Measurements from ENCODE around the gene NPR1.
A peak's percentile ranks its signal among the peaks of the same experiment; 100 is the strongest.
"Not testable (repeated sequence)": the region's sequence is repeated elsewhere in the genome, so short reads cannot be mapped to it uniquely, and the experiment has no call there.

Gene NPR1

GRCh38 chr1:153684892-153685291, 6.4 kb downstream of the NPR1 start:
- DNase-seq = no peak

DNA sequence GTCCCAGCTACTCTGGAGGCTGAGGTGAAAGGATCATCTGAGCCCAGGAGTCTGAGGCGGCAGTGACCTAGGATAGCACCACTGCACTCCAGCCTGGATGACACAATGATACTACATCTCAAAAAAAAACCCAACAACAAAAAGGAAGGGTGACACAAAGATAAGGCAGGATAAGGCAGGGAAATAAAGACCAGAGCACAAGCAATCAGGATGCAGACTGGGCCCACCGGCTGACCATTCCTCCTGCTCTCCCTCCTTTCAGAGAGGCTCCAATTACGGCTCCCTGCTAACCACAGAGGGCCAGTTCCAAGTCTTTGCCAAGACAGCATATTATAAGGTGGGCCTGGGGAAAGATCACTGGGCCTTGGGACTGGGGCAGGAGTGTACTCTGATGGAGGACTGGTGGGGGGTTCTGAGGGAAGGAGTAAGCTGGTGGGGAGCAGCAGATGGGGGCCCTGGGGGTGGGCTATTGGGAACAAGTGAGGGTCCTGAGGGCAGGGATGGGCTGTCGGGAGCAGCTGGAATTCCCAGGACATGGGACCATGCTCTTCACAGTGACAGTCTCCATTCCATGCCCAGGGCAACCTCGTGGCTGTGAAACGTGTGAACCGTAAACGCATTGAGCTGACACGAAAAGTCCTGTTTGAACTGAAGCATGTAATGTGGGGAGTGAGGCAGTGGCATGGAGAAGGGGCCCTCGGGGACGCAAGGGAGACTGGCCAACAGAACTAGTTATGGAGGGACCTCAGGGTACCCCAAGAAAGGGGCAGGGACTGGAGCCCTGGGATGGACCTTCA, 7.3 kb downstream of the NPR1 start:
- no peak for DNase-seq

DNA sequence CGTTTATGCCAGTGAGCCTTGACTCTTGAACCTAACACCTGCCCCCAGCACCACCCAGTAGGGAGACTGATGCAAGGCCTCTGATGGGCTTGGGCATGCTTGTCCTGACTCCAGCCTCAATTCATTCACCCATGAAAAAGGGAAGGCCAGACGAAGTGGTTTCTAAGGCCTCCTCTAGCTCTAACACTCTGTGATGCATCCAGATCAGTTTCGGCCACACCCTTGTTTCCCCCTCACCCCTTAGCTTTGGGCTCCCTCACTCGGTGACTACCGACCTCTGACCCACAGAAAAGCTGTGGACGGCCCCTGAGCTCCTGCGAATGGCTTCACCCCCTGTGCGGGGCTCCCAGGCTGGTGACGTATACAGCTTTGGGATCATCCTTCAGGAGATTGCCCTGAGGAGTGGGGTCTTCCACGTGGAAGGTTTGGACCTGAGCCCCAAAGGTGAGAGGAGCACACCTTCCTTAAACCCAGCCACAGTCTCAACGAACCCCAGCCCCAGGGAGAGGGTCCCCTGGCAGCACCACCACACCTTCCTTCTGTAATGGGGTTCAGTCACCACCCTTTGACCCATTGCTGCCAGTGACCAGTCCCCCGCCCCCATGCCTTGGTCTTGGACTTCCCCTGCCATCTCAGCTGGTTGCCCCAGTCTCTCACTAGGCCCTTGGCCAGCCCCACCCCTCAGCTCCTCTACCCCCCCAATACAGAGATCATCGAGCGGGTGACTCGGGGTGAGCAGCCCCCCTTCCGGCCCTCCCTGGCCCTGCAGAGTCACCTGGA, 9.0 kb downstream of the NPR1 start:
- no peak for DNase-seq

DNA sequence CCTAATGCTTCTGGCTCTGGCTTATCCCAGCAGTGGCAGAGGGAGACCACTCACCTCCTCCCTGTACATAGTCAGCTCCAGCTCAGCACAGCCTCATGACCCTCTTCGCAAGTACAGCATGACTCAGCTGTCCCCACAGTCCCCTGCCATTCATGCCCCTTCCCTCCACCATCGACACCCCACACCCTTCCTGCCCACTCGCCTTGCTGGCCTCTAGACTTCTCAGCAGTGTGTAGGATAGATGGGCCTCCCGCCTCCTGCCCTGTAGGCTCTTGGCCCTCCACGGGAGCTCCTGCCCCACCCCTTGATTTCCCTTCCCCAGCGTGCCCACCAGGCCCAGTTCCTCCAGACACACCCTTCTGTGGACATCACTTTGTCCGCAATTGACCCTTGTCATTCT, 9.8 kb downstream of the NPR1 start:
- DNase-seq = no peak

DNA sequence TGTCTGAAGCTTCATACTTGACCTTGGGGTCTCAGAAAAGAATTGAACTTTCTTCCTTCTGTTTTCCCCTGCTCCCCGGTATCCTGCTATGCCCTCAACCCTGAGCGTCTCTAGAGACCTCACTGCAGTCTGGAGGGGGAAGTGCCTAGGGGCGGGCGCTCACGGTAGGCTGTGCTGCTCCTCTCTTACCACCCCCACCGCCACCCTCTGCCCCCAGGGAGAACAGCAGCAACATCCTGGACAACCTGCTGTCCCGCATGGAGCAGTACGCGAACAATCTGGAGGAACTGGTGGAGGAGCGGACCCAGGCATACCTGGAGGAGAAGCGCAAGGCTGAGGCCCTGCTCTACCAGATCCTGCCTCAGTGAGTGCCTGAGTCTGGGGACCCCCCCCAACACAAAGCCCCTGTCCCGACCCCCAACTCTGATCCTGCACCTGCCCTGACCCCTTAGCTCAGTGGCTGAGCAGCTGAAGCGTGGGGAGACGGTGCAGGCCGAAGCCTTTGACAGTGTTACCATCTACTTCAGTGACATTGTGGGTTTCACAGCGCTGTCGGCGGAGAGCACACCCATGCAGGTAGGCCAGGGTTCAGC, 10.3 kb downstream of the NPR1 start:
- DNase-seq = no peak

DNA sequence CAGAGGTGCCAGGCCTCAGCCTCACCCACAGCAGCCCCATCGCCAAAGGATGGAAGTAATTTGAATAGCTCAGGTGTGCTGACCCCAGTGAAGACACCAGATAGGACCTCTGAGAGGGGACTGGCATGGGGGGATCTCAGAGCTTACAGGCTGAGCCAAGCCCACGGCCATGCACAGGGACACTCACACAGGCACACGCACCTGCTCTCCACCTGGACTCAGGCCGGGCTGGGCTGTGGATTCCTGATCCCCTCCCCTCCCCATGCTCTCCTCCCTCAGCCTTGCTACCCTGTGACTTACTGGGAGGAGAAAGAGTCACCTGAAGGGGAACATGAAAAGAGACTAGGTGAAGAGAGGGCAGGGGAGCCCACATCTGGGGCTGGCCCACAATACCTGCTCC, 15.0 kb downstream of the NPR1 start:
- no peak for DNase-seq

- DNase-seq = no peak
Measured at GRCh38 chr1:153696741-153697140, 18.3 kb downstream of the NPR1 start.

DNA sequence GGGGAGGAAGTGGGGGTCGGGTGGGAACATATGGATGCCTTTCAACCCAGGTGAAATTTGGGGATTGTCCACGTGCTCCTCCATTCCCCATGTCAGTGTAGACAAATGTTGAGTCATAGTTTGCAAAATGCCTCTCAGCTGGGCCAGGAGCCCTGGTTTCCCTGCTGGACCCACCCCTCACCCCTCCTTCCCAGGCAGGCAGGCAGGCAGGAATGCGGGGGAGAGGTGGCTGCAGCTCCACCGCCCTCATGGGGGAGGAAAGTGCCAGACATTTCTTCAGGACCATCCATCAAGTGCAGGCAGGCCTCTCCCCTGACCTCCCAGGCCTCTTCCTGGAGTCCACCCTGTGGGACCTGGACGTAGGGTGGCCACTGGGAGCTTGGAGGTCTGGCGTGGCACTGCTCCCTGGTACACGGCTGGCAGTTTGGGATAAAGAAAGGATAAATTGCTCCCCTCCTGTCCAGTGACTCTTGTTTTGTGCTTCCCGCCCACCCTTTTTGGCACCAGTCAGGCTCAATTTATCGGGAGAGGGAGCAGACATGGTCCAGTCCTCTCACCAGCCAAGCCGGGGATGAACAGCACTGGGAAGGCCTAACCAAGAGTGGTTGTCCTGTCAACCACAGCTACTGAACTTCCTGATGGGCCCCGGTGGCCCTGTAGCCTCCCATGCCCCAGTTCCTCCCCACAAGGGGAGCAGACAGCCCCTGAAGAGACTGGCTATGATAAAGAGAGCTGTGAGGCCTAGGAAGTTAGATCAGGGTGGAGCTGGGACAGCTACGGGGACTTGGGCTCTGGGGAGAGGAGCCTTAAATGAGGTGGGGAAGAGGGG, 18.9 kb downstream of the NPR1 start:
- no peak for DNase-seq

DNA sequence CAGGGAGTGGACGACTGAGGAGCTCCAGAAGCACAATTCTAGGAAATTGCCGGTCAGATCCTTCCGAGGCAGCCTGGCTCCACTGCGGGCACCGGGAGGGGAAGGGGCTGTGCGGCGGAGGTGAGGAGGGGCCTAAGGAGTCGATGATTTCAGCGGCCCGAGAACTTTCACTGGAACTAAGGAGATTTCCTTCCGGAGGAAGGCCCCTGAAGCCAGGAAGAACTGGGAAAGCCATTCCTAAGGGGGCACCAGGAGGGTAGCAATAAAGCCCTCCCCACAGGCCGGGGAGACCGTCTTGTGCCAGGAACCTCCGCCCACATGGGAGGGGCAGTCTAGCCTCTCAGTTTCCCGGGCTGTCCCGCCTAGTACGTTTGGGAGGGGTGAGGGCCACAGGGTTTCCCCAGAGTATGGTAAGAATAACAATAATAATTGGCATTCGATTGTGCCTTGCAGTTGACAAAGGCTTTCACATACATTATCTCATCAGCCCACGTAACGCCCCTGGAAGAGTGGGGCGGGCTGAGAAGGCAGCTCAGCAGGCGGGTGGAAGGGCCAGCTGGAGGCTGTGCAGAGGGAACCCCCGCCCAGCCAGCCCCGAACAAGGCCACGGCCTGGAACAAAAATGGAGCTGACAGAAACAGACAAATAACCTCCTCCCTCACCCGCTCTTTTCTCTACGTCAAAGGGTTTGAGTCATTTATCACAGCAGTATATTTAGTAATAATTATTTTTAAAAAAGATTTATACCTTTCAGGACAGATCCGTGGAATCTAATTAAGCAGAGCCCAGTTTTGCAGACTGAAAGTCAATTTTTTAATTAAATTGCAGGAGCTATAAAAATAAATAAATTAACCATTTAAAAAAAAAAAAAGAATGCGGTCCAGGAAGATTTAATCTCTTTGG, 19.8 kb downstream of the NPR1 start:
- no peak for DNase-seq

GRCh38 chr1:153698923-153699714, 20.6 kb downstream of the NPR1 start:
- no peak for DNase-seq

GRCh38 chr1:153699768-153700167, 21.3 kb downstream of the NPR1 start:
- no peak for DNase-seq

DNA sequence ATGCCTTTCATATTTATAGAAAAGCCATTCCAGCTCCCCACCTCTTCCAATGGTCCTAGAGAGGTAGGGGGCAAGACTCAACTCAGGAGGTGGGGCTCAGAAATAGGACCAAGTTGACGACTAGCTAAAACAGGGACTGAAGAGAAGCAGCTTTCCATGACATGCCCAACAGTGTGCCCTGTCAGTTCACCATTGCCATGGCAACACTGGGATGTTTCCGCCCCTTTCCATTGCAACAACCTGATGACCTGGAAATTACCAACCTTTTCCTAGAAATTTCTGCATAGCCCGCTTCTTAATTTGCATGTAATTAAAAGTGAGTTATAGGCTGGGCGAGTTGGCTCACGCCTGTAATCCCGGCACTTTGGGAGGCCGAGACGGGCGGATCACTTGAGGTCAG, 27.0 kb downstream of the NPR1 start:
- no peak for DNase-seq

GRCh38 chr1:153711026-153711425, 32.5 kb downstream of the NPR1 start:
- DNase-seq = no peak

- not testable (repeated sequence) for DNase-seq
Measured at GRCh38 chr1:153716211-153716610, 37.7 kb downstream of the NPR1 start.

GRCh38 chr1:153717330-153717729, 38.8 kb downstream of the NPR1 start:
- DNase-seq = no peak

- DNase-seq = no peak
Measured at GRCh38 chr1:153723687-153724086, 45.2 kb downstream of the NPR1 start.

DNA sequence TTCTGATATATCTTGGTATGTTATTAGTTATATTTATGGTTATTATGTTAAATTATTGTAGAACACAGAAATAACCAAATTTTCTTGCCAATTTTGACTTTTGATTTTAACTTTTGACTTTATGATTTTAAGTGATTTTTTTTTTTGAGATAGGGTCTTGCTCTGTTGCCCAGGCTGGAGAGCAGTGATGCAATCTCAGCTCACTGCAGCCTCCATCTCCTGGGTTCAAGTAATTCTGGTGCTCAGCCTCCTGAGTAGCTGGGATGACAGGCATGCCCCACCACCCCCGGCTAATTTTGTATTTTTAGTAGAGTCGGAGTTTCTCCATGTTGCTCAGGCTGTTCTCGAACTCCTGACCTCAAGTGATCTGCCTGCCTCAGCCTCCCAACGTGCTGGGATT, 46.1 kb downstream of the NPR1 start:
- not testable (repeated sequence) for DNase-seq

DNA sequence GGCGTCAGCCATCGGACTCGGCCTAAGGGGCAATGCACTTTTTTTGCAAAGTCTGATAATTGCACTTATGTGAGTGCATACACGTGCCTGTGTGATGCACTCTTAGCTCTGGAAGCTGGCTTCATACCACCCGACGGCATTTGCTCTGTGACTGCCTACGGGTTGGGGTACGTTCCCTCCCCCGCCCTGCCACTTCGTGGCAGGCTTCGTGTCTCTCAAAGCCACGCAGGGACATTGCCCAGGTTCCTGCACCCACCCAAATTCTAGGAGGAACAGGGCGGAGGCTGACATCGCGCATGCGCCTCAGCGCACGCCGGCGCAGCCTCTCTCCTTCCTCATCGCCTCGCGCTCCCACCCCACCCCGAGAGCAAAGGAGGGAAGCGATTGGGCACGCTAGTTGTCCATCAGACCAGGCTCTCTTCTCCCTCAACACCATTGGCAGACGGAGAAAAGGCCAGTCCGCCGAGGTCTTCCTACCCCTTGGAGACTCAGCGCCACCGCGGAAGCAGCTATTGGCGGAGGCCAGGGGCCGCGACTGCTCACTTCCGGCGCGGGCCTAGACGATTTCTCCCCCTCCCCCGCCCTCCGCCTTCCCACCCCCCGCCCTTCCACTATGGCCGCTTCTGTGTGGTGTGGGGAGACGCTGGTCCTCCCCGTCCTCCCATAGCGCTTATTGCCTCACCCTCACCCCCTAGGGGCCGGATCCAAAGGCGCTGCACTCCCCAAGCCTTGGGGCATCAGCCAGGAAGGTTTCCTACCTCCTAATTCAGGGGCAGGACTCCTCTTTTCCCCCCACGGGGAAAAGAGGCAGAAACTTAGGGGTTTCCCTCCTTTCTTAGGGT, 49.2 kb downstream of the NPR1 start, which contains the start of gene INTS3:
INTS3 (plus strand) TSS at position 588 of the 842 bp plus-strand sequence. CDS start 585 bp downstream, outside the sequence.
- peak; percentile 100 for DNase-seq

GRCh38 chr1:153728305-153729066, 50.0 kb downstream of the NPR1 start:
- peak; percentile 63 for DNase-seq
